PC-3 (cell line): ENCODE data around the gene CRISPLD2. TPM values are rescaled to one million over a fixed set of nuclear protein-coding genes. Genes with fewer than 3 reads are reported as not detected.
A peak's percentile ranks its signal among the peaks of the same experiment; 100 is the strongest.

Source experiments
- ATAC-seq: fragments of 200-7000 bp; cut with Tn5 transposase; 2 replicates; pipeline ENCODE4 v1.9.1; 2020; ENCODE audit warnings: mild to moderate bottlenecking, moderate library complexity
- BruUV-seq: library from RNA; stranded (reverse); fragments of 400-500 nt; replicated peaks from 2 replicates; lab custom pipeline; 2021; lab: Mats Ljungman, UMichigan
- CTCF ChIA-PET: fragments of 300-600 bp; sonication (Branson Sonifier 250); formaldehyde crosslinking; loops from one replicate; lab custom pipeline; 2022; ENCODE audit warnings: antibody characterized with exemption; lab: Charles Lee
- POLR2A ChIA-PET: fragments of 300-600 bp; sonication (Branson Sonifier 250); formaldehyde crosslinking; loops from one replicate; lab custom pipeline; 2022; ENCODE audit warnings: antibody characterized with exemption; ENCODE audit not compliant: unreplicated experiment; lab: Charles Lee
- DNase-seq: peaks from one replicate; pipeline ENCODE4 v3.0.0-alpha.2; 2015
- H2AFZ ChIP-seq: fragments of 300-600 bp; sonication (generic); 2 replicates; pipeline ENCODE4 v1.6.0; 2016; ENCODE audit warnings: antibody characterized with exemption, low read length
- H3F3A ChIP-seq: fragments of 300-600 bp; sonication (generic); one replicate; pipeline ENCODE4 v1.6.0; 2017; ENCODE audit warnings: antibody characterized with exemption, low read length, control low read depth, mild to moderate bottlenecking; ENCODE audit not compliant: unreplicated experiment
- H3K27ac ChIP-seq: fragments of 300-600 bp; sonication (generic); 2 replicates; pipeline ENCODE4 v1.5.1; 2016; ENCODE audit warnings: mild to moderate bottlenecking, low read length
- H3K27me3 ChIP-seq: fragments of 300-600 bp; sonication (generic); 2 replicates; pipeline ENCODE4 v1.6.1; 2016; ENCODE audit warnings: low read length, mixed read lengths
- H3K36me3 ChIP-seq: fragments of 300-600 bp; sonication (generic); 2 replicates; pipeline ENCODE4 v1.6.1; 2016; ENCODE audit warnings: low read depth, mixed run types, low read length, mixed read lengths
- H3K4me1 ChIP-seq: fragments of 300-600 bp; sonication (generic); 2 replicates; pipeline ENCODE4 v1.5.1; 2016; ENCODE audit warnings: low read length; ENCODE audit not compliant: insufficient read depth
- H3K4me2 ChIP-seq: fragments of 300-600 bp; sonication (generic); 2 replicates; pipeline ENCODE4 v1.6.0; 2016; ENCODE audit warnings: low read length
- H3K4me3 ChIP-seq: fragments of 300-600 bp; sonication (generic); 2 replicates; pipeline ENCODE4 v1.5.1; 2016; ENCODE audit warnings: mild to moderate bottlenecking, low read length, mixed read lengths
- H3K79me2 ChIP-seq: fragments of 300-600 bp; sonication (generic); 2 replicates; pipeline ENCODE4 v1.6.1; 2017; ENCODE audit warnings: low read length, mixed read lengths
- H3K9ac ChIP-seq: fragments of 300-600 bp; sonication (generic); 2 replicates; pipeline ENCODE4 v1.6.0; 2016; ENCODE audit warnings: mild to moderate bottlenecking, low read length
- H3K9me2 ChIP-seq: fragments of 300-600 bp; sonication (generic); replicated peaks from 2 replicates; pipeline ENCODE4 v1.6.1; 2016; ENCODE audit warnings: mixed run types, low read length, mixed read lengths
- H3K9me3 ChIP-seq: fragments of 300-600 bp; sonication (generic); 2 replicates; pipeline ENCODE4 v1.6.1; 2016; ENCODE audit warnings: low read length, mixed read lengths
- H4K20me1 ChIP-seq: fragments of 300-600 bp; sonication (generic); 2 replicates; pipeline ENCODE4 v1.6.1; 2016; ENCODE audit warnings: low read length, mixed read lengths
- EZH2 ChIP-seq: fragments of 300-600 bp; sonication (generic); IDR thresholded peaks from one replicate; pipeline ENCODE4 v1.6.1; 2017; ENCODE audit warnings: antibody characterized with exemption, mild to moderate bottlenecking, low read length; ENCODE audit not compliant: unreplicated experiment
- EZH2phosphoT487 ChIP-seq: fragments of 300-600 bp; sonication (generic); IDR thresholded peaks from 2 replicates; pipeline ENCODE4 v1.6.1; 2018; ENCODE audit warnings: mild to moderate bottlenecking, antibody characterized with exemption, low read length, borderline replicate concordance
- intact Hi-C: fragments of 100-400 bp; cut with micrococcal nuclease; formaldehyde crosslinking; loops from 2 replicates; pipeline ENCODE4 v1.9.0; 2023
- total RNA-seq: library from RNA; depleted of rRNA; stranded (reverse); fragments of >200 nt; gene quantifications from 2 replicates; pipeline ENCODE4 v1.2.3, GENCODE V29; 2014
- TF ChIP-seq, protein P1 (sequence below): fragments of 300-600 bp; sonication (generic); conservative IDR thresholded peaks from 2 replicates; pipeline ENCODE4 v1.5.1; 2017; ENCODE audit warnings: antibody characterized with exemption, low read depth, mild to moderate bottlenecking, low read length

The CRISPLD2 gene
- total RNA-seq, 1 experiment from 2014 or later: 2.8 TPM

DNA sequence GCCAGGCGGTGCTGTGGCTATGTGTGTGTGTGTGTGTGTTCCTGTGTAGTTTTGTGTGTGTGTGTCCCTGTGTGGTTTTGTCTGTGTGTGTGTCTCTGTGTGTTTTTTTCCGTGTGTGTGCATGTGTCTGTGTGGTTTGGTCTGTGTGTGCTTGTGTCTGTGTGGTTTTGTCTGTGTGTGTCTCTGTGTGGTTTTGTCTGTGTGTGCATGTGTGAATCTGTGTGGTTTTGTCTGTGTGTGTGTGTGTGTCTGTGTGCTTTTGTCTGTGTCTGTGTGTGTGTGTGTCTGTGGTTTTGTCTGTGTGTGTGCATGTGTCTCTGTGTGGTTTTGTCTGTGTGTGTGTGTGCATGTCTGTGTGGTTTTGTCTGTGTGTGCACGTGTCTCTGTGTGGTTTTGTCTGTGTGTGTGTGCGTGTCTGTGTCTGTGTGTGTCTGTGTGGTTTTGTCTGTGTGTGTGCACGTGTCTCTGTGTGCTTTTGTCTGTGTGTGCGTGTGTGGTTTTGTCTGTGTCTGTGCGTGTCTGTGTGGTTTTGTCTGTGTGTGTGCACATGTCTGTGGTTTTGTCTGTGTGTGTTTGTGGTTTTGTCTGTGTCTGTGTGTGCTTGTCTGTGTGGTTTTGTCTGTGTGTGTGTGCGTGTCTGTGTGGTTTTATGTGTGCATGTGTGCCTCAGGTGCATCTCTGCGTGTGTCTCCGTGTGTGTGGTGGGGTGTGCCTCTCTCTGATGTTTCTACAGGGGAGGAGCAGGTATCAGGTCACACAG lies 129.2 kb downstream of the CRISPLD2 start:
- no peaks in the 10 kb centered on the region for H3K9me3 ChIP-seq
- H3K9ac ChIP-seq: no peak overlapping the region
- no peak overlapping the region for H3K27ac ChIP-seq
- H3K27me3 ChIP-seq: no peaks in the 10 kb centered on the region
- no peak overlapping the region for H3K4me3 ChIP-seq
- H3K36me3 ChIP-seq: no peaks in the 10 kb centered on the region
- ChIA-PET CTCF (no interaction called here), POLR2A (no interaction called here)
- H3K79me2 ChIP-seq: no peaks in the 10 kb centered on the region
- ATAC-seq (no peak), DNase-seq (no peak)
- TF ChIP-seq, protein P1, sequence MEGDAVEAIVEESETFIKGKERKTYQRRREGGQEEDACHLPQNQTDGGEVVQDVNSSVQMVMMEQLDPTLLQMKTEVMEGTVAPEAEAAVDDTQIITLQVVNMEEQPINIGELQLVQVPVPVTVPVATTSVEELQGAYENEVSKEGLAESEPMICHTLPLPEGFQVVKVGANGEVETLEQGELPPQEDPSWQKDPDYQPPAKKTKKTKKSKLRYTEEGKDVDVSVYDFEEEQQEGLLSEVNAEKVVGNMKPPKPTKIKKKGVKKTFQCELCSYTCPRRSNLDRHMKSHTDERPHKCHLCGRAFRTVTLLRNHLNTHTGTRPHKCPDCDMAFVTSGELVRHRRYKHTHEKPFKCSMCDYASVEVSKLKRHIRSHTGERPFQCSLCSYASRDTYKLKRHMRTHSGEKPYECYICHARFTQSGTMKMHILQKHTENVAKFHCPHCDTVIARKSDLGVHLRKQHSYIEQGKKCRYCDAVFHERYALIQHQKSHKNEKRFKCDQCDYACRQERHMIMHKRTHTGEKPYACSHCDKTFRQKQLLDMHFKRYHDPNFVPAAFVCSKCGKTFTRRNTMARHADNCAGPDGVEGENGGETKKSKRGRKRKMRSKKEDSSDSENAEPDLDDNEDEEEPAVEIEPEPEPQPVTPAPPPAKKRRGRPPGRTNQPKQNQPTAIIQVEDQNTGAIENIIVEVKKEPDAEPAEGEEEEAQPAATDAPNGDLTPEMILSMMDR: no peak
- TF ChIP-seq EZH2phosphoT487: no peak
- no peak for TF ChIP-seq EZH2
- intact Hi-C loops: no loop called here
- H2AFZ ChIP-seq: no peak overlapping the region
- H3K4me1 ChIP-seq: no peaks in the 10 kb centered on the region
- H3F3A ChIP-seq: no peaks in the 10 kb centered on the region
- no TSS peak for BruUV-seq
- H4K20me1 ChIP-seq: no peaks in the 10 kb centered on the region
- H3K4me2 ChIP-seq: no peak overlapping the region
- H3K9me2 ChIP-seq: no peaks in the 10 kb centered on the region

DNA sequence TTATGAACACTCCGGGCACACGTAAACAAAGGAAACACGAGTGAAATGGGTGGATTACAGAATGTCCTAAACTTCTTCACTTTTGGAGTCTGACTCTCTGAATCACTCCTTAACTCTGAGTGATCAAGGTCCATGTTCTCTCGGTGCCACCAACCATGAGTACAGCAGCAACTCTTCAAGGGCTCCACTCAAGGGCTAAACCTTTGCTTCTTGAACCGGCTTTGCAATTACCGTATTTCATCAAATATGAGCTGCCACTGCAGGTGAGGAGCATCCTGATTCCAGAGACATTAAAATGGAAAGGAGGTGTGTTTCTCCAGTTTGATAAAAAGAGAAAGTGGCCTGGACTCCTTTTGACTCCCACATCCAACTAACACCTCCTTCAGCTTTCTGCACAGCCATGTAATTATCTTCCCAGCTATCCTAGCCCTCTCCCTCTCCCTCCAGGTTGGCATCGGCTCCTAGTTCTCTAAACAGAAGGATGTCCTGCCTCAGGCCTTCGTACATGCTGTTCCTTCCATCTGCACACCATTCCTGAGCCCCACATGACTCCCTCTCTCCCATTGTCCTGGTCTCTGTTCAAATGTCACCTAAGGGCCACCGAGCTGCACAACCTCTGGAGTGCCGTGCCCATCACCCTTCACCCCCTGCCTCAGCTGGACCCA lies 130.1 kb downstream of the CRISPLD2 start:
- Histone ChIP-seq H3F3A (no peaks in the 10 kb centered on the region), H3K4me2 (no peak overlapping the region), H2AFZ (no peak overlapping the region), H3K79me2 (no peaks in the 10 kb centered on the region), H3K4me3 (no peak overlapping the region), H3K27ac (no peak overlapping the region), H4K20me1 (no peaks in the 10 kb centered on the region), H3K4me1 (no peaks in the 10 kb centered on the region), H3K9me3 (no peaks in the 10 kb centered on the region), H3K36me3 (no peaks in the 10 kb centered on the region), H3K9me2 (no peaks in the 10 kb centered on the region), H3K27me3 (no peaks in the 10 kb centered on the region), H3K9ac (no peak overlapping the region)
- TF ChIP-seq, protein P1: no peak
- TF ChIP-seq EZH2 (no peak), EZH2phosphoT487 (no peak)
- BruUV-seq: no TSS peak
- ATAC-seq: no peak
- intact Hi-C loops: no loop called here
- DNase-seq: no peak
- ChIA-PET CTCF (no interaction called here), POLR2A (no interaction called here)

DNA sequence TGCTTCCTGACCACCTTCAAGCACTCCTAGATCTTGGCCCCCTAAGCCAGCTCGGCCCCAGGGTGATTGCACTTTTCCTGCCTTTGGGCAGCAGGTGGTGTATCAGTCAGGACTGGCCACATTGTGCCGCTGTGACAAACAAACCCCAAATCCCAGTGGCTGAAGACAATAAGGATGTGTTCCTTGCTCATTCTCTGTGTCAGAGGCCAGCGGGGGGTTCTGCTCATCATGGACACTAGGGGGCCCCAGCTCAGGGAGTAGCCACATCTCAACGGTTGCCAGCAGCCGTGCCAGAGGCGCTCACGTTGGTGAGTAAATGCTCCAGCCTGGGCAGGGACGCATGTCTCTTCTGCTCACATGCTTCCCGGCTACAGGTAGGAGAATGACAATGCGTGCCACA lies 131.1 kb downstream of the CRISPLD2 start:
- no peak overlapping the region for H3K27ac ChIP-seq
- ChIA-PET POLR2A (no interaction called here), CTCF (no interaction called here)
- H3K27me3 ChIP-seq: no peaks in the 10 kb centered on the region
- ATAC-seq (peak; percentile 15; the same call in 1 of the 2 replicates), DNase-seq (peak; percentile 42)
- H3K9ac ChIP-seq: no peak overlapping the region
- H2AFZ ChIP-seq: no peak overlapping the region
- no peaks in the 10 kb centered on the region for H3F3A ChIP-seq
- TF ChIP-seq, protein P1: peak; percentile 58
- no peak for TF ChIP-seq EZH2phosphoT487
- no peaks in the 10 kb centered on the region for H3K79me2 ChIP-seq
- intact Hi-C loops: no loop called here
- no peak overlapping the region for H3K4me2 ChIP-seq
- no peak overlapping the region for H3K4me3 ChIP-seq
- BruUV-seq: no TSS peak
- no peaks in the 10 kb centered on the region for H3K9me3 ChIP-seq
- H4K20me1 ChIP-seq: no peaks in the 10 kb centered on the region
- no peaks in the 10 kb centered on the region for H3K4me1 ChIP-seq
- no peaks in the 10 kb centered on the region for H3K9me2 ChIP-seq
- H3K36me3 ChIP-seq: no peaks in the 10 kb centered on the region
